NB4 (cell line): ENCODE measurements around the gene CDC42EP4.

Source experiments
- DNase-seq: peaks from one replicate; pipeline ENCODE4 v3.0.0; 2010; ENCODE audit warnings: low read depth
- H3K4me3 ChIP-seq: one replicate; pipeline ENCODE4 v1.5.1; 2011; ENCODE audit warnings: mild to moderate bottlenecking, low read depth, low read length, moderate library complexity
- MAX ChIP-seq: IDR thresholded peaks from 2 replicates; pipeline ENCODE4 v1.6.1; 2011; ENCODE audit warnings: low read depth, low read length
- MYC ChIP-seq: IDR thresholded peaks from 2 replicates; pipeline ENCODE4 v1.6.1; 2011; ENCODE audit warnings: low read depth, low read length
- POLR2A ChIP-seq: IDR thresholded peaks from 2 replicates; pipeline ENCODE4 v1.6.1; 2011; ENCODE audit warnings: mild to moderate bottlenecking; ENCODE audit not compliant: insufficient read length; ENCODE audit errors: extremely low read depth
- TF ChIP-seq, protein P1 (sequence below): IDR thresholded peaks from one replicate; pipeline ENCODE4 v1.5.1; 2012; ENCODE audit warnings: low read depth, low read length

The CDC42EP4 gene

GRCh38 chr17:73341350-73342049, 29.7 kb upstream of the CDC42EP4 start:
- no peak for TF ChIP-seq MYC
- no peak for TF ChIP-seq MAX
- TF ChIP-seq POLR2A, result no peak
- TF ChIP-seq, protein P1, sequence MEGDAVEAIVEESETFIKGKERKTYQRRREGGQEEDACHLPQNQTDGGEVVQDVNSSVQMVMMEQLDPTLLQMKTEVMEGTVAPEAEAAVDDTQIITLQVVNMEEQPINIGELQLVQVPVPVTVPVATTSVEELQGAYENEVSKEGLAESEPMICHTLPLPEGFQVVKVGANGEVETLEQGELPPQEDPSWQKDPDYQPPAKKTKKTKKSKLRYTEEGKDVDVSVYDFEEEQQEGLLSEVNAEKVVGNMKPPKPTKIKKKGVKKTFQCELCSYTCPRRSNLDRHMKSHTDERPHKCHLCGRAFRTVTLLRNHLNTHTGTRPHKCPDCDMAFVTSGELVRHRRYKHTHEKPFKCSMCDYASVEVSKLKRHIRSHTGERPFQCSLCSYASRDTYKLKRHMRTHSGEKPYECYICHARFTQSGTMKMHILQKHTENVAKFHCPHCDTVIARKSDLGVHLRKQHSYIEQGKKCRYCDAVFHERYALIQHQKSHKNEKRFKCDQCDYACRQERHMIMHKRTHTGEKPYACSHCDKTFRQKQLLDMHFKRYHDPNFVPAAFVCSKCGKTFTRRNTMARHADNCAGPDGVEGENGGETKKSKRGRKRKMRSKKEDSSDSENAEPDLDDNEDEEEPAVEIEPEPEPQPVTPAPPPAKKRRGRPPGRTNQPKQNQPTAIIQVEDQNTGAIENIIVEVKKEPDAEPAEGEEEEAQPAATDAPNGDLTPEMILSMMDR, result no peak
- H3K4me3 ChIP-seq, result no peak overlapping the region
- DNase-seq, result no peak

GRCh38 chr17:73340093-73340596, 28.3 kb upstream of the CDC42EP4 start:
- peak; percentile 93 for DNase-seq
- TF ChIP-seq MYC, result peak; percentile 58
- peak; percentile 33; the same call in 1 of the 2 replicates for TF ChIP-seq MAX
- TF ChIP-seq POLR2A, result no peak
- TF ChIP-seq, protein P1, result peak; percentile 19
- H3K4me3 ChIP-seq, result no peak overlapping the region

DNA sequence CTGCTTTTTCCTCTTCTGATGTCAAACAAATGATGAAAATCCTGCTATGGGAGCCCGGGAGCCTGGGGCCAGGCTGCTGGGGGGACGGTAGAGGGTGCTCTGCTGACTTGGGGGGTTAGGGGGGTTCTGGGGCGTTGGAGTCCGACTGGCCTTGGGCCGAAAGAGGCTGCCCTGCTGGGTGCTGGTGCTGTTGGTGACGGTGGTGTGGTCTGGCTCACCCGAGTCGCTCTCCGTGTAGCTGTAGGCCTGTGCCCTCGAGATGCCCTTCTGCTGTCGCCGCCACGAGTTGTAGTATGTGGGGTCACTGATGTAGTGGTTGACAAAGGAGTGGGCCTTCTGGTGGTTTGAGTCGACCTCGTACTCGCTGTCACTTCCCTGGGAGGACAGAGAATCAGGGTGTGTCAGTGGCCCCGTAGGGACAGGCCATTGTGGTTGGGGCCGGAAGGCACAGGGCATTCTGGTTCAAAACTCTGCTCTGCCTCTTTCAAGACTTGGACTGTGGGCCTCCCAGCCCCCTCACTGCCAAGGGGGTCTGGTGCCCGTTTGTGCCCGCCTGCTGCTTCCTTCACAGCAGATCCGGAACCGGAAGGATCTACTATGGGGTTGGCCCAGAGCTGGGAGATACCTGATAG, 26.9 kb upstream of the CDC42EP4 start:
- TF ChIP-seq, protein P1, result no peak
- TF ChIP-seq POLR2A (no peak), MAX (no peak), MYC (no peak)
- H3K4me3 ChIP-seq, result no peak overlapping the region
- no peak for DNase-seq

- TF ChIP-seq MYC (no peak), POLR2A (no peak), MAX (no peak)
- TF ChIP-seq, protein P1, result no peak
- no peak for DNase-seq
- no peak overlapping the region for H3K4me3 ChIP-seq
Observed at GRCh38 chr17:73338050-73338521, 26.3 kb upstream of the CDC42EP4 start.

DNA sequence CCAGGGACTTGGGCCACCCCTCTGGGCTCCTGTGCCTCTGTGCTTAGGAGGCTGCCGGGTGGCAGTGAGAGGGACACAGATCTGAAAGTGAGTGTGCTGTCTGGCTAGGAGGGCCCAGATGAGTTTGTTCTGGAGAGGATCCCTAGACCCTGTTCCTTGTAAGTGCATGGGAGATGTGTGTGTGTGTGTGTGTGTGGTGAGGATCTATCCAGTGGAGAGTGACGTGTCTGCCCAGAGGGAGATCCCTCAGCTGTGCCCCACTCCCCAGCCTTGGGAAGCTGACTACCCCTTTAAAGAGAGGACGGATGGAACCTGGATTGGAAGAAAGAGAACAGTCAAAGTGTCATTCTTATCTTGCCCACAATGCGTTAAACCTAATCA, 25.5 kb upstream of the CDC42EP4 start:
- DNase-seq, result no peak
- no peak overlapping the region for H3K4me3 ChIP-seq
- TF ChIP-seq MYC (no peak), POLR2A (no peak), MAX (no peak)
- TF ChIP-seq, protein P1, result no peak
